H9 (cell line): ENCODE measurements around the gene ANGPTL5. TPM values are rescaled to one million over a fixed set of nuclear protein-coding genes. Genes with fewer than 3 reads are reported as not detected.

Experiments used
- DNase-seq: peaks from one replicate; pipeline ENCODE4 v3.0.0-alpha.2; 2017
- H2AFZ ChIP-seq: one replicate; pipeline ENCODE4 v1.6.1; 2013; ENCODE audit warnings: mild to moderate bottlenecking, low read length, control low read depth, moderate library complexity
- H2AK5ac ChIP-seq: 2 replicates; pipeline ENCODE4 v1.6.1; 2013; ENCODE audit warnings: low read length, control low read depth, mixed read lengths; ENCODE audit not compliant: insufficient read length
- H2BK120ac ChIP-seq: one replicate; pipeline ENCODE4 v1.6.1; 2013; ENCODE audit warnings: low read depth, mild to moderate bottlenecking, low read length, control low read depth, inconsistent platforms; ENCODE audit not compliant: poor library complexity, severe bottlenecking
- H2BK12ac ChIP-seq: 2 replicates; pipeline ENCODE4 v1.6.1; 2013; ENCODE audit warnings: low read length, control low read depth, mixed read lengths, low read depth; ENCODE audit not compliant: insufficient read length
- H2BK15ac ChIP-seq: 2 replicates; pipeline ENCODE4 v1.6.1; 2013; ENCODE audit warnings: low read depth, low read length, control low read depth
- H2BK20ac ChIP-seq: one replicate; pipeline ENCODE4 v1.6.1; 2013; ENCODE audit warnings: low read depth, mild to moderate bottlenecking, low read length, control low read depth, inconsistent platforms; ENCODE audit not compliant: poor library complexity, severe bottlenecking
- H2BK5ac ChIP-seq: 2 replicates; pipeline ENCODE4 v1.6.1; 2013; ENCODE audit warnings: low read length, control low read depth, mixed read lengths; ENCODE audit not compliant: insufficient read length
- H3K14ac ChIP-seq: 2 replicates; pipeline ENCODE4 v1.6.1; 2013; ENCODE audit warnings: low read length, control low read depth; ENCODE audit not compliant: insufficient read depth
- H3K18ac ChIP-seq: 2 replicates; pipeline ENCODE4 v1.6.1; 2013; ENCODE audit warnings: low read depth, mild to moderate bottlenecking, mixed read lengths, low read length, control low read depth; ENCODE audit not compliant: insufficient read length
- H3K23ac ChIP-seq: 2 replicates; pipeline ENCODE4 v1.6.1; 2013; ENCODE audit warnings: low read length, control low read depth, mixed read lengths, low read depth; ENCODE audit not compliant: insufficient read length
- H3K23me2 ChIP-seq: 2 replicates; pipeline ENCODE4 v1.6.1; 2013; ENCODE audit warnings: low read depth, mild to moderate bottlenecking, mixed read lengths, low read length, control low read depth; ENCODE audit not compliant: insufficient read length, poor library complexity, severe bottlenecking
- H3K27ac ChIP-seq: 2 replicates; pipeline ENCODE4 v1.5.1; 2013; ENCODE audit warnings: low read length, control low read depth, mixed read lengths, low read depth; ENCODE audit not compliant: insufficient read length
- H3K27me3 ChIP-seq: 2 replicates; pipeline ENCODE4 v1.6.1; 2013; ENCODE audit warnings: low read length, control low read depth, inconsistent platforms; ENCODE audit not compliant: insufficient read depth
- H3K4ac ChIP-seq: 2 replicates; pipeline ENCODE4 v1.6.1; 2013; ENCODE audit warnings: low read depth, mild to moderate bottlenecking, control low read depth, inconsistent platforms, low read length, moderate library complexity
- H3K4me1 ChIP-seq: 2 replicates; pipeline ENCODE4 v1.6.1; 2013; ENCODE audit warnings: low read length, control low read depth, inconsistent platforms; ENCODE audit not compliant: insufficient read depth
- H3K4me2 ChIP-seq: 2 replicates; pipeline ENCODE4 v1.6.1; 2013; ENCODE audit warnings: low read length, control low read depth, mixed read lengths; ENCODE audit not compliant: insufficient read length, insufficient read depth
- H3K56ac ChIP-seq: 2 replicates; pipeline ENCODE4 v1.6.1; 2013; ENCODE audit warnings: low read depth, mild to moderate bottlenecking, mixed read lengths, low read length, control low read depth; ENCODE audit not compliant: insufficient read length
- H3K79me1 ChIP-seq: 2 replicates; pipeline ENCODE4 v1.6.1; 2013; ENCODE audit warnings: low read depth, mild to moderate bottlenecking, moderate library complexity, low read length, control low read depth, inconsistent platforms; ENCODE audit not compliant: insufficient read depth, poor library complexity, severe bottlenecking
- H3K79me2 ChIP-seq: 2 replicates; pipeline ENCODE4 v1.6.1; 2013; ENCODE audit warnings: low read length, control low read depth, inconsistent platforms; ENCODE audit not compliant: insufficient read depth
- H3K9ac ChIP-seq: 2 replicates; pipeline ENCODE4 v1.6.1; 2013; ENCODE audit warnings: low read length, control low read depth, mixed read lengths; ENCODE audit not compliant: insufficient read length; ENCODE audit errors: extremely low read depth
- H3K9me3 ChIP-seq: one replicate; pipeline ENCODE4 v1.6.1; 2013; ENCODE audit warnings: low read depth, low read length, inconsistent platforms; ENCODE audit not compliant: control insufficient read depth
- H3T11ph ChIP-seq: one replicate; pipeline ENCODE4 v1.6.1; 2013; ENCODE audit warnings: mild to moderate bottlenecking, low read length, control low read depth, inconsistent platforms
- H4K20me1 ChIP-seq: one replicate; pipeline ENCODE4 v1.6.1; 2013; ENCODE audit not compliant: control insufficient read depth, insufficient read length, insufficient read depth
- H4K5ac ChIP-seq: 2 replicates; pipeline ENCODE4 v1.6.1; 2013; ENCODE audit warnings: low read depth, mild to moderate bottlenecking, mixed read lengths, low read length, control low read depth; ENCODE audit not compliant: insufficient read length
- H4K8ac ChIP-seq: replicated peaks from 2 replicates; pipeline ENCODE4 v1.6.1; 2013; ENCODE audit warnings: low read length, control low read depth, mixed read lengths, low read depth; ENCODE audit not compliant: insufficient read length
- H4K91ac ChIP-seq: 2 replicates; pipeline ENCODE4 v1.6.1; 2013; ENCODE audit warnings: low read depth, mild to moderate bottlenecking, moderate library complexity, mixed read lengths, low read length, control low read depth; ENCODE audit not compliant: insufficient read length
- H3K27ac Mint-ChIP-seq, 3 experiments: 2 replicates in 2 of 3; 3 replicates in 1 of 3; pipeline ENCODE4 v1.8.0; 2020 to 2021; ENCODE audit warnings: mixed read lengths in 3 of 3, mild to moderate bottlenecking in 1 of 3, moderate library complexity in 1 of 3
- H3K27me3 Mint-ChIP-seq: 2 replicates; pipeline ENCODE4 v1.8.0; 2021; ENCODE audit warnings: low read depth, mild to moderate bottlenecking, moderate library complexity, mixed read lengths
- H3K36me3 Mint-ChIP-seq, 3 experiments: 2 replicates in 2 of 3; 3 replicates in 1 of 3; pipeline ENCODE4 v1.8.0; 2020 to 2021; ENCODE audit warnings: low read depth in 3 of 3, mixed read lengths in 3 of 3; ENCODE audit not compliant: insufficient read depth in 1 of 3
- H3K4me1 Mint-ChIP-seq, 2 experiments: 2 replicates each; pipeline ENCODE4 v1.8.0; 2020; ENCODE audit warnings: mixed read lengths in 2 of 2
- H3K4me3 Mint-ChIP-seq, 2 experiments: 2 replicates in 1 of 2; 3 replicates in 1 of 2; pipeline ENCODE4 v1.8.0; 2020 to 2021; ENCODE audit warnings: mild to moderate bottlenecking in 2 of 2, mixed read lengths in 2 of 2, moderate library complexity in 1 of 2
- H3K9me3 Mint-ChIP-seq, 2 experiments: 2 replicates in 1 of 2; 3 replicates in 1 of 2; pipeline ENCODE4 v1.8.0; 2020; ENCODE audit warnings: mild to moderate bottlenecking in 2 of 2, mixed read lengths in 2 of 2, moderate library complexity in 1 of 2
- WGBS: extraction: QIAGEN DNeasy Blood & Tissue Kit; methylation state at CpG from one replicate; pipeline ENCODE4 v1.1.7; 2013; ENCODE audit warnings: missing lambda C conversion rate, low lambda C conversion rate, mixed read lengths; ENCODE audit not compliant: insufficient read length; ENCODE audit errors: extremely low coverage; 5-methylcytosine and 5-hydroxymethylcytosine counted together
- total RNA-seq: library from RNA; stranded (reverse); gene quantifications from 2 replicates; pipeline ENCODE4 v1.2.1, GENCODE V29; 2021
- TF ChIP-seq, protein P1 (sequence below): fragments of 200-600 bp; sonication (generic); conservative IDR thresholded peaks from 3 replicates; pipeline ENCODE4 v1.8.0; 2021; ENCODE audit warnings: antibody characterized with exemption, mild to moderate bottlenecking

Gene ANGPTL5
- total RNA-seq, 1 experiment from 2014 or later = not detected

DNA sequence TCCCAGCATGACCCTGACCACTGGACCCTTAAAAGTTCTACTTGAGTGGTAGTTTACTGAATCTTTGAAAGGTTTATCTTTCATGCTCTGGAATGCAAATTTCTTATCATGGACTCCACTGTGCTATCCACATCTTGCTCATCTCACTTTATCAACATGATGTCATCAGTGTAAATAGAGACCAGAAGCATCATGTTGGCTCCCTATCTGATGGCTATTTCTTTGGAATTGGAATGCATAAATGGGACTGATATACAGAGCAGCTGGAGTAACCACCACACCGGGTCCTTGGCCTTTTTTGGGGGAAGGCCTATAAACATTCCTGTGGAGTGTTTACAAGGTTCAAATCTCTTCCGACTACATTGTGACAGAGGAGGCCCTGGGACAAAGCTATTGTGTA, 75.6 kb downstream of the ANGPTL5 start:
- Histone ChIP-seq H3K23ac (no peak overlapping the region), H3K79me2 (no peaks in the 10 kb centered on the region), H2AK5ac (no peak overlapping the region), H3K18ac (no peak overlapping the region), H3T11ph (no peak overlapping the region), H3K9me3 (no peaks in the 10 kb centered on the region), H4K5ac (no peak overlapping the region), H3K56ac (no peak overlapping the region), H2BK120ac (no peak overlapping the region), H4K8ac (no peak overlapping the region), H3K4me1 (no peaks in the 10 kb centered on the region), H2BK12ac (no peak overlapping the region), H3K4me2 (no peak overlapping the region), H3K14ac (no peak overlapping the region), H2BK5ac (no peak overlapping the region), H3K27ac (no peak overlapping the region), H4K91ac (no peak overlapping the region), H3K4ac (no peak overlapping the region), H3K27me3 (no peaks in the 10 kb centered on the region), H2AFZ (no peak overlapping the region), H3K79me1 (no peaks in the 10 kb centered on the region), H4K20me1 (no peaks in the 10 kb centered on the region), H3K9ac (no peak overlapping the region), H3K23me2 (no peaks in the 10 kb centered on the region), H2BK15ac (no peak overlapping the region), H2BK20ac (no peak overlapping the region)
- Mint-ChIP-seq H3K4me1 (no peaks in the 10 kb centered on the region), H3K27ac (no peak overlapping the region), H3K9me3 (peaks cover 4 to 5% of the 10 kb centered on the region in 2 experiments; a peak in 3 of 5 replicates), H3K4me3 (no peak overlapping the region), H3K27me3 (no peaks in the 10 kb centered on the region), H3K36me3 (peaks cover 0 to 6% (median 3%) of the 10 kb centered on the region in 3 experiments; a peak in 2 of 7 replicates)
- no CpG with 5 or more reads among the region's 2 CpGs for WGBS
- TF ChIP-seq, protein P1, sequence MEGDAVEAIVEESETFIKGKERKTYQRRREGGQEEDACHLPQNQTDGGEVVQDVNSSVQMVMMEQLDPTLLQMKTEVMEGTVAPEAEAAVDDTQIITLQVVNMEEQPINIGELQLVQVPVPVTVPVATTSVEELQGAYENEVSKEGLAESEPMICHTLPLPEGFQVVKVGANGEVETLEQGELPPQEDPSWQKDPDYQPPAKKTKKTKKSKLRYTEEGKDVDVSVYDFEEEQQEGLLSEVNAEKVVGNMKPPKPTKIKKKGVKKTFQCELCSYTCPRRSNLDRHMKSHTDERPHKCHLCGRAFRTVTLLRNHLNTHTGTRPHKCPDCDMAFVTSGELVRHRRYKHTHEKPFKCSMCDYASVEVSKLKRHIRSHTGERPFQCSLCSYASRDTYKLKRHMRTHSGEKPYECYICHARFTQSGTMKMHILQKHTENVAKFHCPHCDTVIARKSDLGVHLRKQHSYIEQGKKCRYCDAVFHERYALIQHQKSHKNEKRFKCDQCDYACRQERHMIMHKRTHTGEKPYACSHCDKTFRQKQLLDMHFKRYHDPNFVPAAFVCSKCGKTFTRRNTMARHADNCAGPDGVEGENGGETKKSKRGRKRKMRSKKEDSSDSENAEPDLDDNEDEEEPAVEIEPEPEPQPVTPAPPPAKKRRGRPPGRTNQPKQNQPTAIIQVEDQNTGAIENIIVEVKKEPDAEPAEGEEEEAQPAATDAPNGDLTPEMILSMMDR = no peak
- no peak for DNase-seq

Other genes starting within 250 kb of the ANGPTL5 start
- gene CEP126, start 1.5 kb downstream of the ANGPTL5 start, total RNA-seq = 1.2 TPM in 2 replicates
- 1.2 and 1.7 TPM in 2 replicates for gene CFAP300, start 130.9 kb upstream of the ANGPTL5 start, total RNA-seq
- 124 TPM in 2 replicates for gene YAP1, start 193.9 kb upstream of the ANGPTL5 start, total RNA-seq